ENCODE results near the gene LARGE1.

DNA sequence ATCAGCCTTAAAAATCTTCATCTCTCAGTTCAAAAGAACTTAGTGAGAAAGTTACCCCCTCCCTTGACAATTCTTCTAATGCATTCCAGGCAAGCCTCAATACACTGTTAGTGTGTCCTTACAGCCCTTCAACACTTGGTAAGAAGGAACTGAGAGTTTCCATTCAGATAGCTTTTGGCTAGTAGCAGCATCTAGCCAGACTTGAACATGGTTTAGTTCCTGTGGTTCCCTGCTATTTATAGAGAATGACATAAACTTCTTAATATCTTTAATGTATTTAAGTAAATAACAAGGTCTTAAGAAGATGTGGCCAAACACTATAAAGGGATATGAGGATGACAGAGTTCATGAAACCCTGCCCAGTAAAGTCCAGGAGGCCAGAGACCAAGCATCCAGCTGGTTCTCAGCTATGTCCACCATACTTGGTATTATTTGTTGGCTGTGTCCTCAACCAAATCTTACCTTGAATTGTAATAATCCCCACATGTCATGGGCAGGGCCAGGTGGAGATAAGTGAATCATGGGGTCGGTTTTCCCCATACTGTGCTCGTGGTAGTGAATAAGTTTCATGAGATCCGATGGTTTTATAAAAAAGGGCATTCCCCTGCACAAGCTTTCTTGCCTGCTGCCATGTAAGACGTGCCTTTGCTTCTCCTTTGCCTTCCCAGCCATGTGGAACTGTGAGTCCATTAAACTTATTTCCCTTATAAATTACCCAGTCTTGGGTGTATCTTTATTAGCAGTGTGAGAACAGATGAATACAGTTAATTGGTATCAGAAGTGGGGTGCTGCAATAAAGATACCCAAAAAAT lies 132.4 kb downstream of the LARGE1 start:
- TF ChIP-seq CTCF (IDR thresholded peaks at IDR 0.05) (no peak), POLR2A (IDR thresholded peaks at IDR 0.05) (no peak)

Measured in uterus (tissue), 2 donors.